K562 (cell line): ENCODE results near the gene ETS1. TPM values are rescaled to one million over a fixed set of nuclear protein-coding genes. Genes with fewer than 3 reads are reported as not detected.
A peak's percentile ranks its signal among the peaks of the same experiment; 100 is the strongest.

Experiments
- ATAC-seq: fragments of 200-7000 bp; cut with Tn5 transposase; 3 replicates; pipeline ENCODE4 v1.9.1; 2020; ENCODE audit warnings: moderate library complexity
- BruUV-seq: library from RNA; stranded (reverse); fragments of 400-500 nt; replicated peaks from 2 replicates; lab custom pipeline; 2021; lab: Mats Ljungman, UMichigan
- CTCF ChIA-PET: fragments of 300-600 bp; formaldehyde crosslinking; extraction: SDS; loops from one replicate; lab custom pipeline; 2021; ENCODE audit warnings: low intra/inter-chr PET ratio; lab: Yijun Ruan, JAX
- POLR2A ChIA-PET: fragments of 300-600, 350-650 bp; sonication (Branson Sonifier 250); formaldehyde crosslinking; extraction: SDS; loops from one replicate; lab custom pipeline; 2021; ENCODE audit warnings: antibody characterized with exemption, inconsistent platforms; lab: Yijun Ruan, JAX
- DNase-seq, 4 experiments: peaks; one replicate each; pipeline versions ENCODE4 v3.0.0 to v3.0.0-alpha.2; 2011 to 2018; ENCODE audit warnings: low spot score in 3 of 4, mixed read lengths in 3 of 4; ENCODE audit errors: extremely low read depth in 1 of 4
- FAIRE-seq: peaks from 2 replicates; lab custom pipeline; 2011; peaks lifted over from hg19 to GRCh38; lab: Jason Lieb, UNC
- H2AFZ ChIP-seq: 2 replicates; pipeline ENCODE4 v1.6.0; 2011; ENCODE audit warnings: low read depth, low read length, control low read depth, inconsistent platforms
- H3K27ac ChIP-seq: fragments of 200-600 bp; 3 replicates; pipeline ENCODE4 v1.8.0; 2011; ENCODE audit warnings: low read depth, mild to moderate bottlenecking, control low read depth, inconsistent platforms, low read length, moderate library complexity, mixed read lengths; ENCODE audit errors: extremely low read depth
- H3K27me3 ChIP-seq, 2 experiments: fragments of 300-600 bp in 1 of 2; 2 replicates in 1 of 2; 3 replicates in 1 of 2; pipeline versions ENCODE4 v1.6.0 to v1.8.0; 2011; ENCODE audit warnings: inconsistent platforms in 2 of 2, low read length in 2 of 2, mild to moderate bottlenecking in 1 of 2, mixed read lengths in 1 of 2, moderate library complexity in 1 of 2; ENCODE audit not compliant: control insufficient read depth in 2 of 2, insufficient read depth in 2 of 2
- H3K36me3 ChIP-seq: fragments of 300-600 bp; 3 replicates; pipeline ENCODE4 v1.8.0; 2011; ENCODE audit warnings: mild to moderate bottlenecking, low read length, inconsistent platforms; ENCODE audit not compliant: control insufficient read depth, insufficient read depth
- H3K4me1 ChIP-seq, 2 experiments: fragments of 200-600 bp in 1 of 2; replicated peaks in 1 of 2; 2 replicates in 1 of 2; 3 replicates in 1 of 2; pipeline versions ENCODE4 v1.5.1 to v1.8.0; 2011; ENCODE audit warnings: inconsistent platforms in 2 of 2, low read length in 2 of 2, mild to moderate bottlenecking in 1 of 2, mixed read lengths in 1 of 2, moderate library complexity in 1 of 2; ENCODE audit not compliant: control insufficient read depth in 2 of 2, insufficient read depth in 2 of 2
- H3K4me2 ChIP-seq: 2 replicates; pipeline ENCODE4 v1.6.1; 2011; ENCODE audit warnings: low read length, control low read depth, inconsistent platforms, mixed read lengths; ENCODE audit not compliant: insufficient read depth
- H3K4me3 ChIP-seq: fragments of 200-600 bp; sonication (generic), shearing (Covaris generic); 2 replicates; pipeline ENCODE4 v1.5.1; 2016; ENCODE audit warnings: control low read depth, inconsistent platforms
- H3K79me2 ChIP-seq: fragments of 200-600 bp; 3 replicates; pipeline ENCODE4 v1.8.0; 2011; ENCODE audit warnings: low read length, inconsistent platforms; ENCODE audit not compliant: control insufficient read depth, insufficient read depth
- H3K9ac ChIP-seq, 2 experiments: 2 replicates each; pipeline versions ENCODE4 v1.6.0 to v1.6.1; 2011; ENCODE audit warnings: low read depth in 2 of 2, low read length in 2 of 2, control low read depth in 1 of 2, inconsistent platforms in 1 of 2, mild to moderate bottlenecking in 1 of 2, mixed read lengths in 1 of 2; ENCODE audit not compliant: insufficient read depth in 1 of 2
- H3K9me1 ChIP-seq: one replicate; pipeline ENCODE4 v1.6.0; 2011; ENCODE audit warnings: inconsistent platforms, mild to moderate bottlenecking, low read length, moderate library complexity; ENCODE audit not compliant: control insufficient read depth, insufficient read depth
- H3K9me3 ChIP-seq: replicated peaks from 2 replicates; pipeline ENCODE4 v1.5.1; 2011; ENCODE audit warnings: low read depth, low read length, inconsistent platforms; ENCODE audit not compliant: control insufficient read depth, insufficient read depth
- H4K20me1 ChIP-seq: replicated peaks from 2 replicates; pipeline ENCODE4 v1.6.1; 2011; ENCODE audit warnings: low read length, inconsistent platforms, mixed read lengths; ENCODE audit not compliant: control insufficient read depth, insufficient read depth
- BACH1 ChIP-seq: fragments of 200-800 bp; sonication (Bioruptor generic); IDR thresholded peaks from 2 replicates; pipeline ENCODE4 v1.6.1; 2016; ENCODE audit warnings: missing genetic modification characterization, missing compliant biosample characterization
- CBFA2T2 ChIP-seq: fragments of 450-650 bp; conservative IDR thresholded peaks from 2 replicates; pipeline ENCODE4 v1.6.1; 2017; ENCODE audit warnings: mild to moderate bottlenecking
- CBFA2T3 ChIP-seq: fragments of 450-650 bp; IDR thresholded peaks from 2 replicates; pipeline ENCODE4 v1.6.1; 2017
- MAZ ChIP-seq, 2 experiments: fragments of 450-650 bp in 1 of 2; sonication (generic) in 1 of 2; formaldehyde crosslinking; IDR thresholded peaks in 1 of 2; conservative IDR thresholded peaks in 1 of 2; 2 replicates each; pipeline versions ENCODE4 v1.4.0 to v1.5.0; 2020; ENCODE audit warnings: mild to moderate bottlenecking in 1 of 2, missing genetic modification reagents in 1 of 2
- MEF2A ChIP-seq: IDR thresholded peaks from 2 replicates; pipeline ENCODE4 v1.6.1; 2011; ENCODE audit warnings: low read depth, mild to moderate bottlenecking, low read length, moderate library complexity; ENCODE audit not compliant: control insufficient read depth
- SMAD4 ChIP-seq: fragments of 250-450 bp; sonication (Bioruptor Pico); conservative IDR thresholded peaks from 2 replicates; pipeline ENCODE4 v1.8.0; 2021; ENCODE audit warnings: inconsistent platforms, mild to moderate bottlenecking, moderate library complexity
- TAL1 ChIP-seq: fragments of 450-650 bp; IDR thresholded peaks from 2 replicates; pipeline ENCODE4 v1.6.1; 2016; ENCODE audit warnings: mild to moderate bottlenecking
- TCF3 ChIP-seq: sonication (generic); formaldehyde crosslinking; IDR thresholded peaks from 2 replicates; pipeline ENCODE4 v1.4.0; 2020; ENCODE audit warnings: mild to moderate bottlenecking, missing genetic modification reagents
- ZNF589 ChIP-seq: fragments of 200-800 bp; sonication (Bioruptor generic); IDR thresholded peaks from 2 replicates; pipeline ENCODE4 v1.6.1; 2016; ENCODE audit warnings: low read depth, missing genetic modification characterization, missing compliant biosample characterization
- WGBS: fragments of 100-300 bp; shearing (Covaris generic); methylation state at CpG from one replicate; pipeline ENCODE4 v1.1.6; 2016; ENCODE audit warnings: low coverage, mixed read lengths; ENCODE audit not compliant: insufficient coverage; ENCODE audit errors: missing lambda C conversion rate; 5-methylcytosine and 5-hydroxymethylcytosine counted together
- in situ Hi-C: fragments of 300-500 bp; cut with MboI; formaldehyde crosslinking; loops from 4 replicates; pipeline ENCODE4 v1.15.0; 2018; ENCODE audit warnings: inconsistent platforms, mixed read lengths
- intact Hi-C: fragments of 100-400 bp; cut with micrococcal nuclease; formaldehyde crosslinking; loops from 2 replicates; pipeline ENCODE4 v1.14.2; 2022
- polyA plus RNA-seq, 8 experiments: library from polyadenylated mRNA; depleted of rRNA in 4 of 8; stranded (reverse) in 5 of 8; unstranded in 3 of 8; fragments of >200 nt; fragmentation: Nextera tagmentation in 2 of 8; fragmentation: Illumina TruSeq in 1 of 8; extraction: Ambion mirVana in 2 of 8; extraction: Trizol in 1 of 8; gene quantifications; 2 replicates each; pipeline versions ENCODE4 v1.2.1 to v1.2.3, GENCODE V29; 2011 to 2014; ENCODE audit warnings: inconsistent platforms in 1 of 8, missing spikeins in 1 of 8
- total RNA-seq, 7 experiments: library from RNA; depleted of rRNA in 6 of 7; stranded (reverse); fragments of >200 nt in 6 of 7; fragmentation: Illumina TruSeq in 2 of 7; extraction: Trizol in 2 of 7; gene quantifications; 2 replicates each; pipeline versions ENCODE4 v1.2.1 to v1.2.3, GENCODE V29; 2011 to 2021; ENCODE audit warnings: low replicate concordance in 1 of 7
- TF ChIP-seq, protein P1 (sequence below): fragments of 200-800 bp; sonication (Bioruptor generic); IDR thresholded peaks from 2 replicates; pipeline ENCODE4 v1.6.1; 2017; ENCODE audit warnings: missing genetic modification characterization, missing compliant biosample characterization
- TF ChIP-seq, protein P2 (sequence below), 2 experiments: fragments of 200-800 bp in 1 of 2; sonication (Bioruptor generic) in 1 of 2; sonication (generic) in 1 of 2; formaldehyde crosslinking in 1 of 2; IDR thresholded peaks in 1 of 2; conservative IDR thresholded peaks in 1 of 2; 2 replicates each; pipeline versions ENCODE4 v1.5.0 to v1.6.1; 2016 to 2020; ENCODE audit warnings: missing compliant biosample characterization in 1 of 2, missing genetic modification characterization in 1 of 2, missing genetic modification reagents in 1 of 2
- TF ChIP-seq, protein P3 (sequence below): sonication (generic); formaldehyde crosslinking; IDR thresholded peaks from 2 replicates; pipeline ENCODE4 v1.8.0; 2022; ENCODE audit warnings: mild to moderate bottlenecking, missing genetic modification reagents

Gene ETS1
- total and polyA plus RNA-seq, 9 of the 15 experiments (the other 6 are each of a cell fraction or from before 2014, with no cell fraction given) = 0.04 to 1.4 (median 0.23) TPM

GRCh38 chr11:128616161-128616560 is 28.8 kb upstream of the ETS1 start:
- CTCF ChIA-PET = no interaction called here
- ATAC-seq = 0 out of 3 replicates have a peak, but pooled peaks have one; percentile 31
- Histone ChIP-seq H3K79me2 (no peaks in the 10 kb centered on the region), H3K27ac (no peak overlapping the region), H3K27me3 (peaks cover 0 to 6% of the 10 kb centered on the region in 2 experiments; a peak in 1 of 5 replicates)
- peak in 1 of 4 experiments; percentile 27 for DNase-seq
- TF ChIP-seq TCF3 (CRISPR knock-in tag) = peak; percentile 84
- TF ChIP-seq MEF2A = no peak
- TF ChIP-seq MAZ (CRISPR knock-in tag; conservative IDR thresholded peaks at IDR 0.05 in 1 of 2, IDR thresholded peaks at IDR 0.05 in 1 of 2) = peak in 1 of 2 experiments; percentile 46; a peak in 1 of 4 replicates
- TF ChIP-seq, protein P1, sequence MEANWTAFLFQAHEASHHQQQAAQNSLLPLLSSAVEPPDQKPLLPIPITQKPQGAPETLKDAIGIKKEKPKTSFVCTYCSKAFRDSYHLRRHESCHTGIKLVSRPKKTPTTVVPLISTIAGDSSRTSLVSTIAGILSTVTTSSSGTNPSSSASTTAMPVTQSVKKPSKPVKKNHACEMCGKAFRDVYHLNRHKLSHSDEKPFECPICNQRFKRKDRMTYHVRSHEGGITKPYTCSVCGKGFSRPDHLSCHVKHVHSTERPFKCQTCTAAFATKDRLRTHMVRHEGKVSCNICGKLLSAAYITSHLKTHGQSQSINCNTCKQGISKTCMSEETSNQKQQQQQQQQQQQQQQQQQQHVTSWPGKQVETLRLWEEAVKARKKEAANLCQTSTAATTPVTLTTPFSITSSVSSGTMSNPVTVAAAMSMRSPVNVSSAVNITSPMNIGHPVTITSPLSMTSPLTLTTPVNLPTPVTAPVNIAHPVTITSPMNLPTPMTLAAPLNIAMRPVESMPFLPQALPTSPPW (CRISPR knock-in tag) = peak; percentile 53
- TF ChIP-seq BACH1 (tag) = no peak
- TF ChIP-seq SMAD4 (CRISPR knock-in tag) = 0 out of 2 replicates have a peak, but pooled peaks have one; percentile 24
- 0 out of 2 replicates have a peak, but pooled peaks have one; percentile 19 for TF ChIP-seq CBFA2T2
- TF ChIP-seq CBFA2T3 = 0 out of 2 replicates have a peak, but pooled peaks have one; percentile 25
- TF ChIP-seq TAL1 = peak; percentile 16; the same call in 1 of the 2 replicates
- TF ChIP-seq, protein P2, sequence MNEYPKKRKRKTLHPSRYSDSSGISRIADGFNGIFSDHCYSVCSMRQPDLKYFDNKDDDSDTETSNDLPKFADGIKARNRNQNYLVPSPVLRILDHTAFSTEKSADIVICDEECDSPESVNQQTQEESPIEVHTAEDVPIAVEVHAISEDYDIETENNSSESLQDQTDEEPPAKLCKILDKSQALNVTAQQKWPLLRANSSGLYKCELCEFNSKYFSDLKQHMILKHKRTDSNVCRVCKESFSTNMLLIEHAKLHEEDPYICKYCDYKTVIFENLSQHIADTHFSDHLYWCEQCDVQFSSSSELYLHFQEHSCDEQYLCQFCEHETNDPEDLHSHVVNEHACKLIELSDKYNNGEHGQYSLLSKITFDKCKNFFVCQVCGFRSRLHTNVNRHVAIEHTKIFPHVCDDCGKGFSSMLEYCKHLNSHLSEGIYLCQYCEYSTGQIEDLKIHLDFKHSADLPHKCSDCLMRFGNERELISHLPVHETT (CRISPR knock-in tag; conservative IDR thresholded peaks at IDR 0.05 in 1 of 2, IDR thresholded peaks at IDR 0.05 in 1 of 2) = peak in 1 of 2 experiments; percentile 23; a peak in 1 of 4 replicates
- TF ChIP-seq, protein P3, sequence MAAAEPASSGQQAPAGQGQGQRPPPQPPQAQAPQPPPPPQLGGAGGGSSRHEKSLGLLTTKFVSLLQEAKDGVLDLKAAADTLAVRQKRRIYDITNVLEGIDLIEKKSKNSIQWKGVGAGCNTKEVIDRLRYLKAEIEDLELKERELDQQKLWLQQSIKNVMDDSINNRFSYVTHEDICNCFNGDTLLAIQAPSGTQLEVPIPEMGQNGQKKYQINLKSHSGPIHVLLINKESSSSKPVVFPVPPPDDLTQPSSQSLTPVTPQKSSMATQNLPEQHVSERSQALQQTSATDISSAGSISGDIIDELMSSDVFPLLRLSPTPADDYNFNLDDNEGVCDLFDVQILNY (CRISPR knock-in tag) = no peak
- 0 out of 2 replicates have a peak, but pooled peaks have one; percentile 36 for TF ChIP-seq ZNF589
- TF ChIP-seq, all 486 proteins: peak for 9
- H3K36me3 ChIP-seq = no peaks in the 10 kb centered on the region
- no TSS peak for BruUV-seq
- no peak overlapping the region for H2AFZ ChIP-seq
- H3K9ac ChIP-seq = no peak overlapping the region
- no peak for FAIRE-seq
- no peaks in the 10 kb centered on the region for H3K9me3 ChIP-seq
- 0 out of 2 replicates have a peak, but pooled peaks cover 6% of the 10 kb centered on the region for H4K20me1 ChIP-seq
- H3K4me1 ChIP-seq = peaks cover 0 to 6% of the 10 kb centered on the region in 2 experiments; a peak in 2 of 5 replicates
- 0% methylated on average over 7 of the region's 7 CpGs for WGBS
- in situ Hi-C loops (no loop called here), intact Hi-C loops (no loop called here)
- H3K4me3 ChIP-seq = no peak overlapping the region
- POLR2A ChIA-PET = no interaction called here
- no peaks in the 10 kb centered on the region for H3K9me1 ChIP-seq
- H3K4me2 ChIP-seq = no peak overlapping the region
